NCI-H82 treated with DMSO at 0.1 percent for 48 hours (cell line): ENCODE results near the gene DRC3.
A peak's percentile ranks its signal among the peaks of the same experiment; 100 is the strongest.
"Not testable (repeated sequence)": the region's sequence is repeated elsewhere in the genome, so short reads cannot be mapped to it uniquely, and the experiment has no call there.

ENCODE experiments used
- DNase-seq: peaks from one replicate; lab custom pipeline; 2025; ENCODE audit not compliant: unreplicated experiment; lab: John Stamatoyannopoulos, UW

The DRC3 gene

GRCh38 chr17:17941015-17941414 is 31.6 kb upstream of the DRC3 start:
- DNase-seq: no peak

DNA sequence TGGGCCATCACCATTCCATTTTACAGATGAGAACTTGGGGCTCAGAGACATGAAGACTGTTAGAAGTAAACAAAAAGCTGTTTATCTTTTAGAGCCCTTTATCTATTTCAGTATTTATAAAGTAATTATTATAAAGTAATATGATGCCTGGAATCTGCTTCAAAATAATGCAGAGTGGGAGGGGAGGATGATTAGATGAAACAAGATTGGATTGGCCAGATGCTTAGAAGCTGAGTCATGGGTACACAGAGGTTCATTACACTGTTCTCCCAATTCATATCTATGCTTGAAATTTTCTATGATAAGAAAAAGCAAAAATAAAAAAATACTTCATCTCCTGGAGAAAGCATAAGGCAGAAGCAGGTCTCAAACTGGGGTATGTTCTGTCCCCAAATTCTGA is 29.8 kb upstream of the DRC3 start:
- peak; percentile 48 for DNase-seq

GRCh38 chr17:17943281-17943984 is 29.2 kb upstream of the DRC3 start:
- no peak for DNase-seq

DNA sequence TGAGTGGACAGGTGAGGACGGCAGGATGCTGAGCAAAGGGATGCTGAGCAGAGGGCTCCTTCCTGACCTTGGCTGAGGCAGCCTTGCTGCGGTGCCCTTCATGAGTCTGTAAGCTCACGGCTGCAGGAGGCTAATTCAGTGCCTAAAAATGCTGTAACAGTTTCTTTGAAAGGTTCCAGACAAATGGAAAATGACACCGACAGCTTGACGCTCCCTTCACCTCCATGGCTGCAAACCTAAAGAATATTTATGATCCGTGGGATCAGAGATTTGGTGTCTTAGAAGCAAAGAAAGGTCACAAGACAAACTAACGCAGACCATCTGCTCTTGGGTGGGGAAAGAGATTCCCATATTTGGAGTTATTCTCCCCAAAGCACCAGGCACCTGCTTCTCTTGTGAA is 28.4 kb upstream of the DRC3 start:
- DNase-seq: no peak

DNA sequence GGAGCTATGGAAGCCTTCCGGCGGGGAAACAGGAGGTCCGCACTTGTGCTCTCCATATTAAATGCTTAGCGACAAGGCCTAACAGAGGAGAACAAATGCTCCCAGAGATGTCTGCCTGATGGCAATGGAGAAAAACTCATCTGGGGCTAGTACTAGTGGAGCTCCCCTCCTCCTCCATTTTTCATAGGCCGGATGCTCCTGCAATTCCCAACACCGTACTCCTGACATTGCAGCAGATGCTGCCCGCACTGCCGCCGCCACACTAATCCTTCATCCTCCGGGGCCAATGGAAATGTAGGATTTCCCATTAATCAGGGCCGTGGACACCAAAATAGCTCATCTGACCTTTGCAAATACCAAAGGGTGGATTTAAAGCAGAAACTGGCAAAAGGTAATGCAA is 27.9 kb upstream of the DRC3 start:
- DNase-seq: peak; percentile 37

DNA sequence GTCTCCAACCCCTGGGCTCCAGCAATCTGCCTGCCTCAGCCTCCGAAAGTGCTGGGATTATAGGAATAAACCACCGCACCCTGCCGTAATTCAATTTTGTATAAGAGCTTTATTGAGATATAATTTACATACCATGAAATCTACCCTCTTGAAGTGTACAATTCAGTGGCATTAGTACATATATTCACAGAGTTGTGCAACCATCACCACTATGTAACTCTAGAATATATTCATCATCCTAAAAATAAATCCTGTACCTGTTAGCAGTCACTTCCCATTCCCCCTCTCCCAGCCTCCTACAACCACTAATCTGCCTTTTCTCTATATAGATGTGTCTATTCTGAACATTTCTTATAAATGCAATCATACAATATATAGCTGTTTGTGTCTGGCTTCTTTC is 26.6 kb upstream of the DRC3 start:
- DNase-seq: peak; percentile 10

GRCh38 chr17:17947309-17947708 is 25.4 kb upstream of the DRC3 start:
- DNase-seq: peak; percentile 87

- DNase-seq: no peak
These were observed 24.7 kb upstream of the DRC3 start for GRCh38 chr17:17947966-17948365.

- DNase-seq: no peak
These were observed 22.3 kb upstream of the DRC3 start for GRCh38 chr17:17950347-17950746.

DNA sequence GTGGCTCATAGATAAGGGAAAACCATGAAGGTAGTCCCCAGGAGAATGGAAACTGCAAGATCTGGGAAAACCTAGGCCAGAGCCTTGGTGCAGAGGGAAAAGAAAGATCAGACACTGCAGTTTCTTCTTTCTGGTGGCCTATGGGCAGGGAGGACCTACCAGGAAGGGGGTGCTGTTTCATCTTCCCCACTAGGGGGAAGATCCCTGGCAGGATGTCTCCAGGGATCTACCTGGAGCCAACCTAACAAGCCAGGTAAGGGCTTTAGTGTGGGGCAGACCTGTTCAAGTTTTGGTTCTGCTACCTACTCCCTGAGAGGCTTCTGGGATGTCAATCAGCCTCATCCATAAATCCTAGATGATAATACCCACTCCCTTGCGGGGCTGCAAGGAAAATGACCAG is 21.9 kb upstream of the DRC3 start:
- DNase-seq: no peak

- no peak for DNase-seq
These were observed 21.1 kb upstream of the DRC3 start for GRCh38 chr17:17951524-17951923.

DNA sequence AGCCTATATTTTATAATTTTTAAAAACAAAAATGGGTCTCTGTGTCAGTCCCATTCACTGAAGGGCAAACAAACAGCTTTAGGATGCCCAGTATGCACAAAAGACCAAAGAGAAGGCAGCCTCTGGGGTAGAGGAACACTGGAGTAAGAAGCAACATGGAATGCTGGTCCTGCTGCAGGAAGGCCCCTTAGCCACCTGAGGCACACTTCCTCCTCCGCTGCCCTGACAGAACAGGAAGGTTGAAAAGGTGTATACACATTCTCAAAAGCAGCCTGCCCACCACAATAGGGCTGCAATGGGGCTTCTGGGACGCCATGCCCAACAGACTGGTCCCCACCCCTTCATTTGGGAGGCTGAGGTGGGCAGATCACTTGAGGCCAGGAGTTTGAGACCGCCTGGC is 20.0 kb upstream of the DRC3 start:
- no peak for DNase-seq

DNA sequence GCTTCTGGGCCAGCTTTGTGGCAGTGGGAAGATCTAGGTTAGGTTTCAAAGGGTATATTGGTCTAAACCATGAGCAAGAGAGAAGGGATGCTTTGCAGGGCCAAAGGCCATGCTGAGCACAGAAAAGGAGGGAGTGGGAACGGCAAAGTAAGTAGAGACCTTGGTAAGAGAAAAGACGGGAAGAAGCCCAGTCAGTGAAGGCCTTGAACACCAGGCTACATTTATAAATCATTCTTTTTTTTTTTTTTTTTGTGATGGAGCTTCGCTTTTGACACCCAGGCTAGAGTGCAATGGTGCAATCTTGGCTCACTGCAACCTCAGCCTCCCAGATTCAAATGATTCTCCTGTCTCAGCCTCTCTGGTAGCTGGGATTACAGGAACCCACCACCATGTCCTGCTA is 18.6 kb upstream of the DRC3 start:
- no peak for DNase-seq

DNA sequence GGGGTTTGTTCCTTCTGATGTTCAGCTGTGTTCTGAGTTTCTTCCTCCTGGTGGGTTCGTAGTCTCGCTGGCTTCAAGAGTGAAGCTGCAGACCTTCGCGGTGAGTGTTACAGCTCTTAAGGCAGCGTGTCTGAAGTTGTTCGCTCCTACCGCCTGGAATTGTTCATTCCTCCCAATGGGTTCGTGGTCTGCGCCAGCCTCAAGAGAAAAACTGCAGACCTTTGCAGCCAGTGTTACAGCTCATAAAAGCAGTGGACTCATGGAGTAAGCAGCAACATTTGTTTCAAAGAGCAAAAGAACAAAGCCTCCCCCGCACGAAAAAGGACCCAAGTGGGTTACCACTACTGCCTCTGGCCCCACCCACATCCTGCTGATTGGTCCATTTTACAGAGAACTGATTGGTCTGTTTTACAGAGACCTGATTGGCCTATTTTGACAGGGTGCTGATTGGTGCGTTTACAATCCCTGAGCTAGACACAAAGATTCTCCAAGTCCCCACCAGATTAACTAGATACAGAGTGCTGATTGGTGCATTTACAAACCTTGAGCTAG is 16.8 kb upstream of the DRC3 start:
- DNase-seq: not testable (repeated sequence)

GRCh38 chr17:17957584-17957916 is 15.1 kb upstream of the DRC3 start:
- DNase-seq: no peak

- DNase-seq: no peak
These were observed 13.7 kb upstream of the DRC3 start for GRCh38 chr17:17958982-17959381.

DNA sequence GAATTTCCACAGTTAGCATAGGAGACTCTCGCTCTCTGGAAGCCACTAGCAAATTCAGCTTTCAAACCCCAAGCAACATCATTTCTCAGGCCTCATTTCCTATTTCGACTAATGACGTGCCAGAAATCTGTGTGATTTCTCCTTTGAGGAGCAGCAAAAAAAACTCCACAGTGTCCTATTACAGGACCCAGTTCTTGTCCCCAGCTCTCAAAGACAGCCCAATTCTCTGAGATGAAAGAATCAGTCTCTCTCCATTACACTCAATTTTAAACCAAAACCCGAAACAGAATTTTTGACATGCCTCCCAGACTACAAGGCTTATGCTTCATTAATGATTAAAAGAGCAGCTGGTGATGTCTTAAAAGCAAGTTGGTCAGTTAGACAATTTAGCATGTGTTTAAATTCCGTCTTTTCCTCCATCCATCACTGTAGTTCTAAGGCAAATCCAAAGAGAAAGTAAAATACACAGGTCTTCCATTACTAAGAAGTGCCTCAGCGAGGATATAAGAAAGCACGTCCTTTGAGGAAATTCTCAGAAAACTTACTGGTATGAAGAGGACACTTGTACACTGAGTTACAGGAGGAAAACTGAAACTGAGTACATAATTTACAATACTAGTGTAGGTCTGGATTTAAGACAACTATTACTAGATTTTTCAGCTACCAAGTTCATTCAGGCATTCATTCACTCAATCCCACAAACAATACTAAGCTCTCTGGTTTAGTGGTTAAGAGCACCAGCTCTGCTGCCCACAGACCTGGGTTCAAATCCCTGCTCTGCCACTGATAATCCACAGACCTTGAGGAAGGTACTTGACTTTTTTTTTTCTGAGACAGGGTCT is 12.9 kb upstream of the DRC3 start:
- no peak for DNase-seq

- no peak for DNase-seq
These were observed 12.1 kb upstream of the DRC3 start for GRCh38 chr17:17960500-17961030.

DNA sequence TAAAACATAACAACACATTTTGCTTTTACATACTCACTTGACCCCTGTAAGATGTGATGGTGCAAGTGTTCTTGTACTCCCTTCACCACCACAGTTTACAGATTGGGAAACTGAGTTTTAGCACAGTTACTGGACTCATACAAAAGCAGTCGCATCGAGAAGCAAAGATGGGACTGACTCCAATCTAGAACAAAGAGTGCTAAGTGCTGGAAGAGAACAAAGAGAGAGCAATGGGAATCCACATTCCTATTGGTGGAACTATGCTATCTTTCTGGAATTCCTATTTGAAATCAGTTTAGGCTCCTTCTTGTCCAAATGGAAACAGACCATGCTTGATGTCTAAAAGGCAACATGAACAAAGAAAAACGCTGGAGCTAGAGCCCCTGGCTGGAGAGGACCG is 9.6 kb upstream of the DRC3 start:
- DNase-seq: no peak

DNA sequence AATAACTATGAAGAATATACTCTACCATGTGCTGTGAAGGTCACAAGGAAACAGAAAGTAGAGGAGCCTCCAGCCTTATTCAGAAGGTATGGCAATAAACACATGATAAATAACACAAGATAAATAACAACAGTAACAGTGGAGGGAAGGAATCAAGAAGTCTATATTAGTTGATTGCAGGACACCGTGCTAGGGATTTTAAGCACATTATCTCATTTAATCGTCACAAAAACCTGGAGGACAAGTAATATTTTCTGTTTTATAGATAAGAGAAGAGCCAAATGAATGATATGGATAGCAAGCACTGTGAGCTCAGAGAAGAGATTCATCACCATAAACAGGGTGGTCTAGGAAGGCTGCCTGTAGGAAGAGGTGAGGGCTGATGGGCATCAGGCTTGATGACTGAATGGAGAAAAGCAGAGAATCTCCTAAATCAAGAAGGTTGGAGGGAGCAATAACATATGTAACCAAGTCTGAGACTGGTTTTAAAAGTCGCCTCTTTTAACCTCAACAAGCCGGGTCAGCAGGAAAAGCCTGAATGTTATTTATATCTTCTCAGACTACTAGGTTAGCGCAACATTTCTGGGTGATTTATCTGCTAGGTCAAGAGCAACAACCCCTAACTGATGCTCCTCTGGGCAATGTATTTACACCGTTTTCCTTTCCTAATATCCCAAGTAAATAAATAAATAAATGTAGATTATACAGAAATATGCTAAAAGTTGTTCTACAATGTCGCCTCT is 8.8 kb upstream of the DRC3 start:
- DNase-seq: no peak

- DNase-seq: no peak
These were observed 8.0 kb upstream of the DRC3 start for GRCh38 chr17:17964710-17965109.
